ENCODE results near the gene LSAMP. TPM values are rescaled to one million over a fixed set of nuclear protein-coding genes. Genes with fewer than 3 reads are reported as not detected.

The LSAMP gene
- total RNA-seq, 1 experiment from 2014 or later, result 0.90 TPM

GRCh38 chr3:116150655-116151167 lies 294.6 kb downstream of the LSAMP start:
- H3K27me3 Mint-ChIP-seq (ENCODE audit: low read depth), result no peaks in the 10 kb centered on the region
- no peak overlapping the region for H3K23ac ChIP-seq (ENCODE audit: insufficient read length, low read depth, low read length)
- no peak overlapping the region for H4K8ac ChIP-seq (replicated peaks; ENCODE audit: insufficient read length, low read depth, low read length)
- no peak overlapping the region for H3K14ac ChIP-seq (ENCODE audit: insufficient read depth, low read length)
- no peak overlapping the region for H4K91ac ChIP-seq (ENCODE audit: insufficient read length, low read depth, low read length)
- 0 out of 2 replicates have a peak, but pooled peaks cover 7% of the 10 kb centered on the region for H3K4me1 ChIP-seq (ENCODE audit: insufficient read depth, low read length)
- WGBS (ENCODE audit: extremely low coverage, insufficient read length, low lambda C conversion rate), result no CpG with 5 or more reads among the region's 1 CpG
- no peak overlapping the region for H2AFZ ChIP-seq (ENCODE audit: low read length)
- H3K36me3 Mint-ChIP-seq (ENCODE audit: insufficient read depth in 1 of 3, low read depth in 3 of 3), result peaks cover 4 to 9% (median 7%) of the 10 kb centered on the region in 3 experiments; a peak in 4 of 7 replicates
- H3K9me3 Mint-ChIP-seq, result peaks cover 8 to 13% of the 10 kb centered on the region in 2 experiments
- H3K79me2 ChIP-seq (ENCODE audit: insufficient read depth, low read length), result no peaks in the 10 kb centered on the region
- H2BK15ac ChIP-seq (ENCODE audit: low read depth, low read length), result no peak overlapping the region
- no peak overlapping the region for H3K4me2 ChIP-seq (ENCODE audit: insufficient read depth, insufficient read length, low read length)
- no peak for TF ChIP-seq CTCF (conservative IDR thresholded peaks at IDR 0.05)
- no peak overlapping the region for H3K18ac ChIP-seq (ENCODE audit: insufficient read length, low read depth, low read length)
- H4K5ac ChIP-seq (ENCODE audit: insufficient read length, low read depth, low read length), result no peak overlapping the region
- H3K79me1 ChIP-seq (ENCODE audit: insufficient read depth, low read depth, low read length, poor library complexity, severe bottlenecking), result no peaks in the 10 kb centered on the region
- H3K9ac ChIP-seq (ENCODE audit: extremely low read depth, insufficient read length, low read length), result no peak overlapping the region
- H3K27ac ChIP-seq (ENCODE audit: insufficient read length, low read depth, low read length), result no peak overlapping the region
- no peak overlapping the region for H2BK5ac ChIP-seq (ENCODE audit: insufficient read length, low read length)
- no peak overlapping the region for H2BK120ac ChIP-seq (ENCODE audit: low read depth, low read length, poor library complexity, severe bottlenecking)
- H3K56ac ChIP-seq (ENCODE audit: insufficient read length, low read depth, low read length), result no peak overlapping the region
- H3K27me3 ChIP-seq (ENCODE audit: insufficient read depth, low read length), result no peaks in the 10 kb centered on the region
- no peak overlapping the region for H2BK12ac ChIP-seq (ENCODE audit: insufficient read length, low read depth, low read length)
- H3K4me1 Mint-ChIP-seq, result peaks cover 20 to 29% of the 10 kb centered on the region in 2 experiments
- H3K4me3 Mint-ChIP-seq, result no peak overlapping the region
- no peak overlapping the region for H2AK5ac ChIP-seq (ENCODE audit: insufficient read length, low read length)
- H3T11ph ChIP-seq (ENCODE audit: low read length), result no peak overlapping the region
- no peak overlapping the region for H2BK20ac ChIP-seq (ENCODE audit: low read depth, low read length, poor library complexity, severe bottlenecking)
- no peaks in the 10 kb centered on the region for H4K20me1 ChIP-seq (ENCODE audit: control insufficient read depth, insufficient read depth, insufficient read length)
- H3K4ac ChIP-seq (ENCODE audit: low read depth, low read length), result no peak overlapping the region
- no peaks in the 10 kb centered on the region for H3K9me3 ChIP-seq (ENCODE audit: control insufficient read depth, low read depth, low read length)
- H3K27ac Mint-ChIP-seq, result no peak overlapping the region
- no peak for DNase-seq
- H3K23me2 ChIP-seq (ENCODE audit: insufficient read length, low read depth, low read length, poor library complexity, severe bottlenecking), result no peaks in the 10 kb centered on the region
